CD4-positive, alpha-beta memory T cell (primary cell): Measurements from ENCODE around the gene LRRFIP2. TPM values are rescaled to one million over a fixed set of nuclear protein-coding genes. Genes with fewer than 3 reads are reported as not detected.

ENCODE experiments used
- CTCF ChIA-PET: fragments of 350-600 bp; sonication (Branson Sonifier 250); formaldehyde crosslinking; loops from one replicate; lab custom pipeline; 2021; ENCODE audit warnings: inconsistent platforms; ENCODE audit not compliant: partially characterized antibody; lab: Charles Lee
- POLR2A ChIA-PET: fragments of 350-600 bp; sonication (Branson Sonifier 250); formaldehyde crosslinking; loops from one replicate; lab custom pipeline; 2021; ENCODE audit not compliant: partially characterized antibody; lab: Charles Lee
- DNase-seq, 5 donors: peaks; one replicate each; pipeline versions ENCODE4 v3.0.0 to v3.0.0-alpha.2; 2020 to 2022; ENCODE audit warnings: mixed read lengths in 1 of 5
- H3K27ac ChIP-seq: one replicate; pipeline ENCODE4 v1.7.0; 2013; ENCODE audit warnings: low read depth, low read length
- H3K27me3 ChIP-seq: 2 replicates; pipeline ENCODE4 v1.7.0; 2013; ENCODE audit warnings: mild to moderate bottlenecking, low read length, moderate library complexity; ENCODE audit not compliant: insufficient read depth
- H3K36me3 ChIP-seq: 2 replicates; pipeline ENCODE4 v1.7.0; 2013; ENCODE audit warnings: mild to moderate bottlenecking, low read length, moderate library complexity; ENCODE audit not compliant: insufficient read depth
- H3K4me1 ChIP-seq: 2 replicates; pipeline ENCODE4 v1.7.0; 2013; ENCODE audit warnings: mild to moderate bottlenecking, low read length, moderate library complexity; ENCODE audit not compliant: insufficient read depth
- H3K4me3 ChIP-seq, 2 donors: one replicate each; pipeline ENCODE4 v1.7.0; 2013; ENCODE audit warnings: low read length in 2 of 2, mild to moderate bottlenecking in 1 of 2
- H3K9me3 ChIP-seq, 2 donors: one replicate each; pipeline ENCODE4 v1.7.0; 2013; ENCODE audit warnings: low read length in 2 of 2, control low read depth in 1 of 2; ENCODE audit not compliant: control insufficient read depth in 1 of 2
- H3K27ac Mint-ChIP-seq, 7 donors: one replicate each; pipeline ENCODE4 v1.8.0; 2020 to 2021; ENCODE audit warnings: mixed read lengths in 7 of 7, mild to moderate bottlenecking in 6 of 7, inconsistent platforms in 3 of 7, moderate library complexity in 3 of 7
- H3K27me3 Mint-ChIP-seq, 2 donors: one replicate each; pipeline ENCODE4 v1.8.0; 2020 to 2021; ENCODE audit warnings: mixed read lengths in 2 of 2
- H3K36me3 Mint-ChIP-seq, 2 donors: one replicate each; pipeline ENCODE4 v1.8.0; 2020 to 2021; ENCODE audit warnings: mixed read lengths in 2 of 2, inconsistent platforms in 1 of 2, mild to moderate bottlenecking in 1 of 2
- H3K4me1 Mint-ChIP-seq, 4 donors: one replicate each; pipeline ENCODE4 v1.8.0; 2020 to 2021; ENCODE audit warnings: mixed read lengths in 4 of 4, mild to moderate bottlenecking in 1 of 4
- H3K4me3 Mint-ChIP-seq, 8 donors: one replicate each; pipeline ENCODE4 v1.8.0; 2020 to 2021; ENCODE audit warnings: mixed read lengths in 8 of 8, mild to moderate bottlenecking in 7 of 8, moderate library complexity in 6 of 8, inconsistent platforms in 3 of 8
- H3K9me3 Mint-ChIP-seq, 8 donors: one replicate each; pipeline ENCODE4 v1.8.0; 2020 to 2021; ENCODE audit warnings: mixed read lengths in 8 of 8, mild to moderate bottlenecking in 5 of 8, inconsistent platforms in 3 of 8, moderate library complexity in 1 of 8
- intact Hi-C: fragments of 100-400 bp; cut with micrococcal nuclease; formaldehyde crosslinking; loops from one replicate; pipeline ENCODE4 v1.15.1; 2023
- polyA plus RNA-seq, 2 donors: library from polyadenylated mRNA; unstranded; fragments of 300-500 nt; fragmentation: Illumina TruSeq; gene quantifications; one replicate each; pipeline ENCODE4 v1.2.3, GENCODE V29; 2021
- total RNA-seq, 2 experiments: library from RNA; stranded (reverse); gene quantifications; one replicate each; pipeline ENCODE4 v1.2.3, GENCODE V29; 2021

LRRFIP2 gene
- total and polyA plus RNA-seq, 4 experiments from 2014 or later = 8.2 to 29.6 (median 22.0) TPM

DNA sequence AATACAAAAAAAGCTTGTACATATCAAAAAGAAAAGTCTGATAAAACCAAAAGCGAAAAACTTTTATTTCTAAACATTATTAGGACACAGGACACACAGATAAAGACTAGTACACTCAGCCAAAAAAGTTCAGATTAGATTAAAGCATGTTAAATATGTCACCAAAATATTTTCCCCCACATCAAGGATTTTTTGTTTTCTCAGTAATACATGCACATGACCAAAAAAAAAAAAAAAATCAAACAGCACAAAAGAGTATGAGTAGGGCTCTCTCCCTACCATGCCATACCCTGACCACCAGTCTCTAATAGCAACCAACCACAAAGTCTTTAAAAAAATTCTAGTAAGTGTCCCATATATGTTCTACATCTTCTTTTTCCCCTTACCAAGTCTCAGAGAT lies 77.4 kb downstream of the LRRFIP2 start:
- Histone ChIP-seq H3K4me1 (no peaks in the 10 kb centered on the region), H3K9me3 (no peaks in the 10 kb centered on the region), H3K27ac (no peak overlapping the region), H3K27me3 (no peaks in the 10 kb centered on the region), H3K4me3 (no peak overlapping the region), H3K36me3 (no peaks in the 10 kb centered on the region)
- Mint-ChIP-seq H3K27ac (peak overlapping the region in 2 of 7 donors; percentile 45 to 46), H3K27me3 (no peaks in the 10 kb centered on the region), H3K9me3 (peaks cover 0 to 1% (median 0%) of the 10 kb centered on the region in 8 donors), H3K4me1 (peaks cover 0 to 3% (median 2%) of the 10 kb centered on the region in 4 donors), H3K36me3 (peaks cover 17 to 22% of the 10 kb centered on the region in 2 donors), H3K4me3 (no peak overlapping the region)
- ChIA-PET CTCF (no interaction called here), POLR2A (no interaction called here)
- DNase-seq = no peak
- intact Hi-C loops = no loop called here

- no peaks in the 10 kb centered on the region for H3K9me3 ChIP-seq
- no peaks in the 10 kb centered on the region for H3K4me1 ChIP-seq
- H3K27me3 ChIP-seq = no peaks in the 10 kb centered on the region
- CTCF ChIA-PET = no interaction called here
- Mint-ChIP-seq H3K4me3 (no peak overlapping the region), H3K27me3 (no peaks in the 10 kb centered on the region), H3K4me1 (peaks cover 0 to 3% (median 2%) of the 10 kb centered on the region in 4 donors), H3K9me3 (no peaks in the 10 kb centered on the region), H3K36me3 (peaks cover 20 to 27% of the 10 kb centered on the region in 2 donors), H3K27ac (no peak overlapping the region)
- no peak for DNase-seq
- H3K4me3 ChIP-seq = no peak overlapping the region
- no peak overlapping the region for H3K27ac ChIP-seq
- POLR2A ChIA-PET = no interaction called here
- intact Hi-C loops = no loop called here
- no peaks in the 10 kb centered on the region for H3K36me3 ChIP-seq
Measured at GRCh38 chr3:37096288-37096687, 78.1 kb downstream of the LRRFIP2 start.

DNA sequence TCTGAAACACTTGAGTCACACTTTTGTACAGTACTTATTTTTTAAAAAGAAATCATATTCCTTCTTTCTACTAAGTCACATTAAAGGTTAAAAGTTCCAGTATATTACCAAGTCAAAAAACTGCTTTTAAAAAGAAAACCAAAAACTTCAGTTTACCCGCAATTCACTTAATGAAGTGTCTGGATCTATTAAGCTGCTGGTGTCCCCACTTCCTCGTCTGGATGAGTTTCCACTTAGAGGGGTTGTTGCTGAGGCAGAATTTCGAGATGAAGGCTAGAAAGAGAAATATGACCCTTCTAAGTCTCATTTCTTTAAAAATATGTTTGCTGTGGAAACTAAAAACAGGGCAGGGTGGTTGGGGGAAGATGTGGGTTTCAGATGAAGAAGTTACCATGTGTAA lies 79.7 kb downstream of the LRRFIP2 start:
- Histone ChIP-seq H3K36me3 (no peaks in the 10 kb centered on the region), H3K27me3 (no peaks in the 10 kb centered on the region), H3K9me3 (no peaks in the 10 kb centered on the region), H3K4me1 (no peaks in the 10 kb centered on the region), H3K4me3 (no peak overlapping the region), H3K27ac (no peak overlapping the region)
- Mint-ChIP-seq H3K4me1 (peaks cover 0 to 3% (median 2%) of the 10 kb centered on the region in 4 donors), H3K9me3 (no peaks in the 10 kb centered on the region), H3K36me3 (peaks cover 28 to 36% of the 10 kb centered on the region in 2 donors), H3K27ac (peak overlapping the region in 2 of 7 donors; percentile 37 to 40), H3K27me3 (no peaks in the 10 kb centered on the region), H3K4me3 (no peak overlapping the region)
- no peak for DNase-seq
- CTCF ChIA-PET = no interaction called here
- intact Hi-C loops = no loop called here
- POLR2A ChIA-PET = no interaction called here

- POLR2A ChIA-PET = no interaction called here
- Mint-ChIP-seq H3K9me3 (no peaks in the 10 kb centered on the region), H3K36me3 (peaks cover 32 to 37% of the 10 kb centered on the region in 2 donors), H3K4me3 (no peak overlapping the region), H3K4me1 (no peaks in the 10 kb centered on the region), H3K27ac (peak overlapping the region in 3 of 7 donors; percentile 4 to 74 (median 6)), H3K27me3 (no peaks in the 10 kb centered on the region)
- H3K27me3 ChIP-seq = no peaks in the 10 kb centered on the region
- H3K36me3 ChIP-seq = no peaks in the 10 kb centered on the region
- H3K4me3 ChIP-seq = no peak overlapping the region
- CTCF ChIA-PET = no interaction called here
- no peaks in the 10 kb centered on the region for H3K9me3 ChIP-seq
- H3K4me1 ChIP-seq = no peaks in the 10 kb centered on the region
- H3K27ac ChIP-seq = no peak overlapping the region
- no peak for DNase-seq
- intact Hi-C loops = no loop called here
Measured at GRCh38 chr3:37093481-37093880, 80.9 kb downstream of the LRRFIP2 start.

DNA sequence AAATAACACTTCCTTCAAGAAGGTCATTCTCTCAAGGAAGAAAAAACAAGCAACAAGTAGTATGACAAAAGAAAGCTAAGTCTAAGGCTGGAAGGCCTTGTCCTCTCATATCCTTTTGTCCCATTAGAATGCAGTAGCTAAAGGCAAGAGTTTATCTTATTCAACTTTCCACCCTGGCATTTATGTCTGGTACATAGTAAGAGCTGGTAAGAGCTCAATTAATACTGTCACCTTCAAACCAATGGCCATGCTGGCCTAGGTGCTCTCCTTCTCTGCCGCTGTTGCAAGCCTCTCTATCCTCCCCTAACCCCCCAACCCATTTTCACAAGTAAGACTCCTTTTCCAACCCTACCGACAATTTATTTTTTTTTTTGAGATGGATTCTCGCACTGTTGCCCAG lies 81.9 kb downstream of the LRRFIP2 start:
- Histone ChIP-seq H3K4me3 (no peak overlapping the region), H3K4me1 (no peaks in the 10 kb centered on the region), H3K27me3 (no peaks in the 10 kb centered on the region), H3K9me3 (no peaks in the 10 kb centered on the region), H3K27ac (no peak overlapping the region), H3K36me3 (no peaks in the 10 kb centered on the region)
- H3K27ac Mint-ChIP-seq = peak overlapping the region in 2 of 7 donors; percentile 16 to 32
- H3K4me3 Mint-ChIP-seq = no peak overlapping the region
- no peak for DNase-seq
- H3K9me3 Mint-ChIP-seq = no peaks in the 10 kb centered on the region
- no peaks in the 10 kb centered on the region for H3K4me1 Mint-ChIP-seq
- no peaks in the 10 kb centered on the region for H3K27me3 Mint-ChIP-seq
- CTCF ChIA-PET = no interaction called here
- POLR2A ChIA-PET = no interaction called here
- H3K36me3 Mint-ChIP-seq = peaks cover 32 to 45% of the 10 kb centered on the region in 2 donors
- intact Hi-C loops = no loop called here

- H3K4me1 Mint-ChIP-seq = peaks cover 0 to 2% (median 0%) of the 10 kb centered on the region in 4 donors
- POLR2A ChIA-PET = no interaction called here
- H3K36me3 Mint-ChIP-seq = peaks cover 24 to 52% of the 10 kb centered on the region in 2 donors
Measured at GRCh38 chr3:37087870-37088269, 86.5 kb downstream of the LRRFIP2 start.

DNA sequence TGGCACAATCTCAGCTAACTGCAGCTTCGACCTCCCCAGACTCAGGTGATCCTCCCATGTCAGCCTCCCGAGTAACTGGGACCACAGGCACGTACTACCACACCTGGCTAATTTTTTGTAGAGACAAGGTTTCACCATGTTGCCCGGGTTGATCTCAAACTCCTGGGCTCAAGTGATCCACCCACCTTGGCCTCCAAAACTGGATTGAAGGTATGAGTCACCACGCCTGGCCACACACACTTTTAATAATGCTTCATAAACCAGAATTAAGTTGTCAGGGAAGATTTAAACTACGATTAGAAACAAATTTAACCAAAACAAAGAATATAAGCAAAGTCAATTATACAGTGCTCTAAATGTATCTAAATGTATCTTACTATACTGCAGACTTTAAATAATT lies 87.5 kb downstream of the LRRFIP2 start:
- no peak for DNase-seq
- Mint-ChIP-seq H3K36me3 (peaks cover 24 to 54% of the 10 kb centered on the region in 2 donors), H3K4me3 (no peak overlapping the region), H3K4me1 (peaks cover 0 to 2% (median 0%) of the 10 kb centered on the region in 4 donors), H3K9me3 (no peaks in the 10 kb centered on the region), H3K27me3 (no peaks in the 10 kb centered on the region), H3K27ac (no peak overlapping the region)
- H3K27ac ChIP-seq = no peak overlapping the region
- no peak overlapping the region for H3K4me3 ChIP-seq
- POLR2A ChIA-PET = no interaction called here
- no peaks in the 10 kb centered on the region for H3K27me3 ChIP-seq
- intact Hi-C loops = no loop called here
- no peaks in the 10 kb centered on the region for H3K9me3 ChIP-seq
- no peaks in the 10 kb centered on the region for H3K4me1 ChIP-seq
- H3K36me3 ChIP-seq = peaks cover 4% of the 10 kb centered on the region
- CTCF ChIA-PET = no interaction called here

More at GRCh38 chr3:37087870-37088269, 86.5 kb downstream of the LRRFIP2 start:
- intact Hi-C loops = no loop called here
- H3K27ac Mint-ChIP-seq = no peak overlapping the region
- Histone ChIP-seq H3K9me3 (no peaks in the 10 kb centered on the region), H3K4me1 (no peaks in the 10 kb centered on the region), H3K27ac (no peak overlapping the region), H3K4me3 (no peak overlapping the region), H3K36me3 (peaks cover 2% of the 10 kb centered on the region), H3K27me3 (no peaks in the 10 kb centered on the region)
- CTCF ChIA-PET = no interaction called here
- no peaks in the 10 kb centered on the region for H3K9me3 Mint-ChIP-seq
- no peaks in the 10 kb centered on the region for H3K27me3 Mint-ChIP-seq
- no peak for DNase-seq
- no peak overlapping the region for H3K4me3 Mint-ChIP-seq

GRCh38 chr3:37082317-37082716 lies 92.1 kb downstream of the LRRFIP2 start:
- Mint-ChIP-seq H3K27me3 (no peaks in the 10 kb centered on the region), H3K36me3 (peaks cover 28 to 54% of the 10 kb centered on the region in 2 donors), H3K4me1 (peaks cover 0 to 2% (median 0%) of the 10 kb centered on the region in 4 donors), H3K4me3 (no peak overlapping the region), H3K27ac (no peak overlapping the region), H3K9me3 (no peaks in the 10 kb centered on the region)
- DNase-seq = no peak
- H3K9me3 ChIP-seq = no peaks in the 10 kb centered on the region
- CTCF ChIA-PET = no interaction called here
- no peak overlapping the region for H3K4me3 ChIP-seq
- intact Hi-C loops = no loop called here
- POLR2A ChIA-PET = no interaction called here
- H3K27ac ChIP-seq = no peak overlapping the region
- H3K4me1 ChIP-seq = no peaks in the 10 kb centered on the region
- H3K27me3 ChIP-seq = no peaks in the 10 kb centered on the region
- H3K36me3 ChIP-seq = peaks cover 4% of the 10 kb centered on the region
